Neural cell (in vitro differentiated cells): ENCODE measurements around the gene PAPSS2. TPM values are rescaled to one million over a fixed set of nuclear protein-coding genes. Genes with fewer than 3 reads are reported as not detected.

Source experiments
- H2AFZ ChIP-seq: fragments of 200-600, 300-800 bp; sonication (generic), shearing (Covaris generic); 2 replicates; pipeline ENCODE4 v1.6.0; 2014; ENCODE audit warnings: low read depth, mild to moderate bottlenecking, antibody characterized with exemption, low read length, moderate library complexity
- H3F3A ChIP-seq: fragments of 200-600 bp; shearing (Covaris generic); 2 replicates; pipeline ENCODE4 v1.6.1; 2016; ENCODE audit warnings: mild to moderate bottlenecking, moderate library complexity, mixed read lengths, antibody characterized with exemption, low read length; ENCODE audit not compliant: insufficient read depth, poor library complexity, severe bottlenecking
- H3K27ac ChIP-seq: fragments of 200-600, 300-800 bp; sonication (generic), shearing (Covaris generic); 2 replicates; pipeline ENCODE4 v1.5.1; 2014; ENCODE audit warnings: mild to moderate bottlenecking, low read length, moderate library complexity
- H3K27me3 ChIP-seq: fragments of 300-800, 200-600 bp; sonication (generic), shearing (Covaris generic); 2 replicates; pipeline ENCODE4 v1.6.0; 2014; ENCODE audit warnings: mild to moderate bottlenecking, low read depth, low read length, moderate library complexity; ENCODE audit not compliant: insufficient read depth
- H3K36me3 ChIP-seq: fragments of 300-800, 200-600 bp; sonication (generic), shearing (Covaris generic); 2 replicates; pipeline ENCODE4 v1.5.1; 2014; ENCODE audit warnings: mild to moderate bottlenecking, antibody characterized with exemption, low read length, moderate library complexity; ENCODE audit not compliant: insufficient read depth
- H3K4me2 ChIP-seq: fragments of 300-800, 200-600 bp; sonication (generic), shearing (Covaris generic); 2 replicates; pipeline ENCODE4 v1.6.0; 2014; ENCODE audit warnings: mild to moderate bottlenecking, low read length
- H3K4me3 ChIP-seq: fragments of 300-800, 200-600 bp; sonication (generic), shearing (Covaris generic); 2 replicates; pipeline ENCODE4 v1.5.1; 2014; ENCODE audit warnings: mild to moderate bottlenecking, low read length, moderate library complexity
- H3K79me2 ChIP-seq: fragments of 200-600 bp; shearing (Covaris generic); replicated peaks from 2 replicates; pipeline ENCODE4 v1.6.0; 2014; ENCODE audit warnings: mild to moderate bottlenecking, low read length, moderate library complexity; ENCODE audit not compliant: insufficient read depth
- H3K9ac ChIP-seq: fragments of 300-800, 200-600 bp; sonication (generic), shearing (Covaris generic); 2 replicates; pipeline ENCODE4 v1.6.1; 2016; ENCODE audit warnings: mild to moderate bottlenecking, low read length, mixed read lengths
- H3K9me2 ChIP-seq: fragments of 200-600 bp; shearing (Covaris generic); 2 replicates; pipeline ENCODE4 v1.6.1; 2016; ENCODE audit warnings: mild to moderate bottlenecking, low read length, mixed read lengths; ENCODE audit not compliant: insufficient read depth
- H3K9me3 ChIP-seq: fragments of 200-600, 300-800 bp; sonication (generic), shearing (Covaris generic); 2 replicates; pipeline ENCODE4 v1.6.1; 2016; ENCODE audit warnings: mild to moderate bottlenecking, mixed run types, low read length, moderate library complexity, mixed read lengths
- H4K20me1 ChIP-seq: fragments of 200-600 bp; shearing (Covaris generic); 2 replicates; pipeline ENCODE4 v1.6.1; 2016; ENCODE audit warnings: mild to moderate bottlenecking, mixed run types; ENCODE audit not compliant: insufficient read depth
- CTCF ChIP-seq: fragments of 450-650 bp; IDR thresholded peaks from 2 replicates; pipeline ENCODE4 v1.5.1; 2014; ENCODE audit warnings: antibody characterized with exemption, mild to moderate bottlenecking, moderate library complexity; ENCODE audit not compliant: poor library complexity, severe bottlenecking
- EP300 ChIP-seq: fragments of 450-650 bp; conservative IDR thresholded peaks from 2 replicates; pipeline ENCODE4 v1.6.1; 2014; ENCODE audit warnings: antibody characterized with exemption, mild to moderate bottlenecking, moderate library complexity; ENCODE audit not compliant: poor library complexity, severe bottlenecking
- EZH2 ChIP-seq: fragments of 200-600, 300-800 bp; shearing (Covaris generic), sonication (generic); IDR thresholded peaks from 2 replicates; pipeline ENCODE4 v1.6.1; 2014; ENCODE audit warnings: antibody characterized with exemption, low read length, borderline replicate concordance, mild to moderate bottlenecking; ENCODE audit not compliant: insufficient read depth, poor library complexity, severe bottlenecking
- MXI1 ChIP-seq: fragments of 450-650 bp; conservative IDR thresholded peaks from 2 replicates; pipeline ENCODE4 v1.6.1; 2014; ENCODE audit warnings: antibody characterized with exemption, mild to moderate bottlenecking; ENCODE audit not compliant: poor library complexity, severe bottlenecking
- POLR2AphosphoS5 ChIP-seq: IDR thresholded peaks from 2 replicates; pipeline ENCODE4 v1.6.1; 2012
- RAD21 ChIP-seq: fragments of 450-650 bp; conservative IDR thresholded peaks from 2 replicates; pipeline ENCODE4 v1.6.1; 2014; ENCODE audit warnings: antibody characterized with exemption, mild to moderate bottlenecking, moderate library complexity
- REST ChIP-seq: IDR thresholded peaks from 2 replicates; pipeline ENCODE4 v1.6.1; 2012; ENCODE audit warnings: borderline replicate concordance
- SMC3 ChIP-seq: fragments of 450-650 bp; conservative IDR thresholded peaks from 2 replicates; pipeline ENCODE4 v1.6.1; 2014; ENCODE audit warnings: antibody characterized with exemption, mild to moderate bottlenecking, moderate library complexity; ENCODE audit not compliant: poor library complexity
- TAF1 ChIP-seq: IDR thresholded peaks from 2 replicates; pipeline ENCODE4 v1.6.1; 2012; ENCODE audit warnings: low read depth
- polyA plus RNA-seq: library from polyadenylated mRNA; depleted of rRNA; stranded (reverse); fragments of >200 nt; gene quantifications from 2 replicates; pipeline ENCODE4 v1.2.3, GENCODE V29; 2014

PAPSS2 gene
- polyA plus RNA-seq, 1 donor from 2014 or later, result 0.24 TPM

- H3K9me2 ChIP-seq, result no peaks in the 10 kb centered on the region
- H3K79me2 ChIP-seq, result no peaks in the 10 kb centered on the region
- no peak overlapping the region for H3K4me2 ChIP-seq
- no peak overlapping the region for H2AFZ ChIP-seq
- H4K20me1 ChIP-seq, result no peaks in the 10 kb centered on the region
- no peaks in the 10 kb centered on the region for H3K36me3 ChIP-seq
- H3K27me3 ChIP-seq, result no peaks in the 10 kb centered on the region
- H3F3A ChIP-seq, result no peaks in the 10 kb centered on the region
- TF ChIP-seq RAD21 (no peak), SMC3 (no peak), TAF1 (no peak), EP300 (no peak), EZH2 (no peak), POLR2AphosphoS5 (no peak), MXI1 (no peak), CTCF (no peak), REST (no peak)
- no peaks in the 10 kb centered on the region for H3K9me3 ChIP-seq
- H3K4me3 ChIP-seq, result no peak overlapping the region
- no peak overlapping the region for H3K9ac ChIP-seq
- H3K27ac ChIP-seq, result no peak overlapping the region
Observed at GRCh38 chr10:87720665-87721064, 61.0 kb downstream of the PAPSS2 start.

GRCh38 chr10:87721781-87722180, 62.1 kb downstream of the PAPSS2 start:
- H3K79me2 ChIP-seq, result no peaks in the 10 kb centered on the region

More at GRCh38 chr10:87721781-87722180, 62.1 kb downstream of the PAPSS2 start:
- H3K9ac ChIP-seq, result no peak overlapping the region
- no peaks in the 10 kb centered on the region for H4K20me1 ChIP-seq
- H2AFZ ChIP-seq, result no peak overlapping the region
- no peak overlapping the region for H3K27ac ChIP-seq
- TF ChIP-seq EP300, result no peak
- no peak for TF ChIP-seq REST
- TF ChIP-seq RAD21, result no peak
- TF ChIP-seq POLR2AphosphoS5, result no peak
- H3F3A ChIP-seq, result no peaks in the 10 kb centered on the region
- no peaks in the 10 kb centered on the region for H3K9me2 ChIP-seq
- H3K4me2 ChIP-seq, result no peak overlapping the region
- H3K27me3 ChIP-seq, result no peaks in the 10 kb centered on the region
- H3K9me3 ChIP-seq, result no peaks in the 10 kb centered on the region
- no peaks in the 10 kb centered on the region for H3K36me3 ChIP-seq
- no peak overlapping the region for H3K4me3 ChIP-seq
